C4-2B (cell line): ENCODE data around the gene GABRA5.

Source experiments
- ZFX ChIP-seq: fragments of 450-650 bp; IDR thresholded peaks from 2 replicates; pipeline ENCODE4 v1.6.1; 2017
- TF ChIP-seq, protein P1 (sequence below): fragments of 450-650 bp; conservative IDR thresholded peaks from 2 replicates; pipeline ENCODE4 v1.5.1; 2017; ENCODE audit warnings: mild to moderate bottlenecking

DNA sequence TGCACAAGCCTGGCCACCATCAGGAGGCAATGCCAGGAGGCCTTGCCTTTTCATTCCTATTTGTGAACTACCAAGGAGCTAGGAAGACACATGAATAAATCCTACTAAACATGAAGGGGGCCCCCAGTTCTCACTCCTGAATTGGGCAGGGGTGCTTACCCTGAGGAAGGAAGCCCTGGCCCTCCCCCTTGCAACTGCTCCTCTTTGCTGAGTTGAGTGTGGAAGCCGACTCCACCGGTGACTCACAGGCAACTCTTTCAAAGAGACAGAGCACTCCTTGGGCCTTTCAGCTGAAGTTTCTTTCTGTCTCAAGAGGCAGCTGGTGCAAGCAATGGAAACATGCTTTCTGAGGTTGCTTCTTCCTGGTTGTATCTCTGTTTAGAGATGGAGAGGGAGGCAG is 105.8 kb downstream of the GABRA5 start:
- TF ChIP-seq, protein P1, sequence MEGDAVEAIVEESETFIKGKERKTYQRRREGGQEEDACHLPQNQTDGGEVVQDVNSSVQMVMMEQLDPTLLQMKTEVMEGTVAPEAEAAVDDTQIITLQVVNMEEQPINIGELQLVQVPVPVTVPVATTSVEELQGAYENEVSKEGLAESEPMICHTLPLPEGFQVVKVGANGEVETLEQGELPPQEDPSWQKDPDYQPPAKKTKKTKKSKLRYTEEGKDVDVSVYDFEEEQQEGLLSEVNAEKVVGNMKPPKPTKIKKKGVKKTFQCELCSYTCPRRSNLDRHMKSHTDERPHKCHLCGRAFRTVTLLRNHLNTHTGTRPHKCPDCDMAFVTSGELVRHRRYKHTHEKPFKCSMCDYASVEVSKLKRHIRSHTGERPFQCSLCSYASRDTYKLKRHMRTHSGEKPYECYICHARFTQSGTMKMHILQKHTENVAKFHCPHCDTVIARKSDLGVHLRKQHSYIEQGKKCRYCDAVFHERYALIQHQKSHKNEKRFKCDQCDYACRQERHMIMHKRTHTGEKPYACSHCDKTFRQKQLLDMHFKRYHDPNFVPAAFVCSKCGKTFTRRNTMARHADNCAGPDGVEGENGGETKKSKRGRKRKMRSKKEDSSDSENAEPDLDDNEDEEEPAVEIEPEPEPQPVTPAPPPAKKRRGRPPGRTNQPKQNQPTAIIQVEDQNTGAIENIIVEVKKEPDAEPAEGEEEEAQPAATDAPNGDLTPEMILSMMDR = no peak
- TF ChIP-seq ZFX = no peak
